Measurements from ENCODE around the gene FOXI2. TPM values are rescaled to one million over a fixed set of nuclear protein-coding genes. Genes with fewer than 3 reads are reported as not detected.

Gene FOXI2
- polyA plus RNA-seq, 1 donor from 2014 or later = not detected

GRCh38 chr10:127702271-127702670 lies 34.7 kb upstream of the FOXI2 start:
- H3K79me2 ChIP-seq (replicated peaks; ENCODE audit: insufficient read depth, low read length) = no peaks in the 10 kb centered on the region
- H3K4me2 ChIP-seq (ENCODE audit: low read length) = no peak overlapping the region
- no peak overlapping the region for H2AFZ ChIP-seq (ENCODE audit: low read depth, low read length)

GRCh38 chr10:127715249-127715648 lies 21.7 kb upstream of the FOXI2 start:
- Histone ChIP-seq H3K4me3 (ENCODE audit: low read length) (no peak overlapping the region), H3K9me3 (ENCODE audit: low read length) (no peaks in the 10 kb centered on the region), H3F3A (ENCODE audit: insufficient read depth, low read length, poor library complexity, severe bottlenecking) (no peaks in the 10 kb centered on the region), H2AFZ (ENCODE audit: low read depth, low read length) (no peak overlapping the region), H3K27me3 (ENCODE audit: insufficient read depth, low read depth, low read length) (no peaks in the 10 kb centered on the region), H4K20me1 (ENCODE audit: insufficient read depth) (no peaks in the 10 kb centered on the region), H3K9ac (ENCODE audit: low read length) (no peak overlapping the region), H3K79me2 (replicated peaks; ENCODE audit: insufficient read depth, low read length) (no peaks in the 10 kb centered on the region), H3K4me2 (ENCODE audit: low read length) (no peak overlapping the region), H3K36me3 (ENCODE audit: insufficient read depth, low read length) (no peaks in the 10 kb centered on the region), H3K27ac (ENCODE audit: low read length) (no peak overlapping the region), H3K9me2 (ENCODE audit: insufficient read depth, low read length) (no peaks in the 10 kb centered on the region)
- TF ChIP-seq CTCF (IDR thresholded peaks at IDR 0.05; ENCODE audit: poor library complexity, severe bottlenecking) (no peak), EZH2 (IDR thresholded peaks at IDR 0.05; ENCODE audit: borderline replicate concordance, insufficient read depth, low read length, poor library complexity, severe bottlenecking) (no peak), POLR2AphosphoS5 (IDR thresholded peaks at IDR 0.05) (no peak)

More at GRCh38 chr10:127702271-127702670, 34.7 kb upstream of the FOXI2 start:
- Histone ChIP-seq H3K9ac (ENCODE audit: low read length) (no peak overlapping the region), H3K36me3 (ENCODE audit: insufficient read depth, low read length) (no peaks in the 10 kb centered on the region), H3K4me3 (ENCODE audit: low read length) (no peak overlapping the region), H3F3A (ENCODE audit: insufficient read depth, low read length, poor library complexity, severe bottlenecking) (no peaks in the 10 kb centered on the region), H3K9me3 (ENCODE audit: low read length) (no peaks in the 10 kb centered on the region), H4K20me1 (ENCODE audit: insufficient read depth) (no peaks in the 10 kb centered on the region), H3K9me2 (ENCODE audit: insufficient read depth, low read length) (no peaks in the 10 kb centered on the region), H3K27ac (ENCODE audit: low read length) (no peak overlapping the region), H3K27me3 (ENCODE audit: insufficient read depth, low read depth, low read length) (no peaks in the 10 kb centered on the region)
- TF ChIP-seq POLR2AphosphoS5 (IDR thresholded peaks at IDR 0.05) (no peak), EZH2 (IDR thresholded peaks at IDR 0.05; ENCODE audit: borderline replicate concordance, insufficient read depth, low read length, poor library complexity, severe bottlenecking) (no peak), TAF1 (IDR thresholded peaks at IDR 0.05; ENCODE audit: low read depth) (no peak), MXI1 (conservative IDR thresholded peaks at IDR 0.05; ENCODE audit: poor library complexity, severe bottlenecking) (no peak), SMC3 (conservative IDR thresholded peaks at IDR 0.05; ENCODE audit: poor library complexity) (no peak), CTCF (IDR thresholded peaks at IDR 0.05; ENCODE audit: poor library complexity, severe bottlenecking) (no peak), RAD21 (conservative IDR thresholded peaks at IDR 0.05) (no peak)

- Histone ChIP-seq H3K9me3 (ENCODE audit: low read length) (no peaks in the 10 kb centered on the region), H3K4me2 (ENCODE audit: low read length) (no peak overlapping the region), H3K27ac (ENCODE audit: low read length) (no peak overlapping the region), H2AFZ (ENCODE audit: low read depth, low read length) (no peak overlapping the region), H3K4me3 (ENCODE audit: low read length) (no peak overlapping the region), H3K9me2 (ENCODE audit: insufficient read depth, low read length) (no peaks in the 10 kb centered on the region), H4K20me1 (ENCODE audit: insufficient read depth) (no peaks in the 10 kb centered on the region), H3K36me3 (ENCODE audit: insufficient read depth, low read length) (no peaks in the 10 kb centered on the region), H3K79me2 (replicated peaks; ENCODE audit: insufficient read depth, low read length) (no peaks in the 10 kb centered on the region), H3F3A (ENCODE audit: insufficient read depth, low read length, poor library complexity, severe bottlenecking) (no peaks in the 10 kb centered on the region), H3K9ac (ENCODE audit: low read length) (no peak overlapping the region), H3K27me3 (ENCODE audit: insufficient read depth, low read depth, low read length) (no peaks in the 10 kb centered on the region)
- TF ChIP-seq POLR2AphosphoS5 (IDR thresholded peaks at IDR 0.05) (no peak), EP300 (conservative IDR thresholded peaks at IDR 0.05; ENCODE audit: poor library complexity, severe bottlenecking) (no peak), EZH2 (IDR thresholded peaks at IDR 0.05; ENCODE audit: borderline replicate concordance, insufficient read depth, low read length, poor library complexity, severe bottlenecking) (no peak), RAD21 (conservative IDR thresholded peaks at IDR 0.05) (peak; percentile 87), CTCF (IDR thresholded peaks at IDR 0.05; ENCODE audit: poor library complexity, severe bottlenecking) (peak; percentile 80), MXI1 (conservative IDR thresholded peaks at IDR 0.05; ENCODE audit: poor library complexity, severe bottlenecking) (no peak), SMC3 (conservative IDR thresholded peaks at IDR 0.05; ENCODE audit: poor library complexity) (peak; percentile 90)
Measured at GRCh38 chr10:127715782-127716378, 21.1 kb upstream of the FOXI2 start.

Data from neural cell (in vitro differentiated cells).